Stomach (tissue), 4 donors: ENCODE measurements around the gene PFKFB4.
A peak's percentile ranks its signal among the peaks of the same experiment; 100 is the strongest.

Experiments used
- EP300 ChIP-seq: sonication (generic); formaldehyde crosslinking; IDR thresholded peaks from one replicate; pipeline ENCODE4 v1.6.1; 2017; ENCODE audit warnings: antibody characterized with exemption
- POLR2A ChIP-seq, 4 donors: fragments of 450-650 bp; IDR thresholded peaks; one replicate each; pipeline ENCODE4 v1.6.1; 2016; ENCODE audit warnings: antibody characterized with exemption in 4 of 4, control low read depth in 2 of 4, mild to moderate bottlenecking in 1 of 4, moderate library complexity in 1 of 4
- POLR2AphosphoS5 ChIP-seq, 3 donors: sonication (generic); formaldehyde crosslinking; IDR thresholded peaks; one replicate each; pipeline ENCODE4 v1.6.1; 2016; ENCODE audit warnings: antibody characterized with exemption in 3 of 3
- TF ChIP-seq, protein P1 (sequence below), 7 experiments: fragments of 450-650 bp in 4 of 7; fragments of 200-600 bp in 3 of 7; sonication (generic) in 3 of 7; IDR thresholded peaks; one replicate each; pipeline ENCODE4 v1.5.1; 2016 to 2019; ENCODE audit warnings: antibody characterized with exemption in 7 of 7, control low read depth in 2 of 7, mild to moderate bottlenecking in 1 of 7

DNA sequence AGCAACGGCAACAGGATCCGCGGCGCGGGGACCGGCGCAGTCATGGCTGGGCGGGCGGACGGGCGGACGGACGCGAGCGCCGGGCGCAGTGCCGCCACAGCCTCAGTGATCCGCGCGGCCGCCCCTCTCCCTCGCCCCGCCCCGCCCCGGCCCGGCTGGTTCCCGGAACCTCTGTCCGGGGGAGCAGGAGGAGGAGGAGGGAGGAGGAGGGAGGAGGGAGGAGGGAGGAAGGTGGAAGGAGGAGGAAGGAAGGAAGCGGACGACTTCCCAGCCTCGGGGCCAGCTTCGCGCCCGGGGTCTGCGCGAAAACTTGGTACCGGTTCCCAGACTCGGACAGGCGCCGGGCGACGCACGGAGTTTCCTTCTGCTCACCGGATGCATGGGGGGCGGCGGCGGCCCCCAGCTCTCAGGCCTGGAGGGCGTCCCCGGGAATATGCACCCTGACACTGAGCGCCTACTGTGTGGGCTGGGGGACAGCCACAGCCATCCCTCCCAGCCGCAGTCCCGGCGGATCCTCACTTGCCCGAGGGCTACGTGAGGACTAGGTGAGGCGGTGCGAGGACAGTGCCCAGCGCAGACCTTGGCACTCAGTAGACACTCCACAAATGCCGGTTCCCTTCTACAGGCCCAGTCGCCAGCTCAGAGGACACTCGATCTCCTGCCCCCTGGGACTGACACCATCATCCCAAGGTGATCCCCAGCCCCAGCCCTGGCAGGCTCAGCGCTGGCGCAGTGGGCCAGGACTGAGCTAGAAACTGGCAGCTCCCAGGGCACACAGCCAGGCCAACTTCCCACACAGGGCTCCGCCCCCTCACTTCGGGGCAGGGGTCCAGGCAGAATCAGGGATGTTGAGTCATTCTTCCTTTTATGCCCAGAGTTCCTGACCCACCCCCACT is 52.3 kb downstream of the PFKFB4 start, which contains the start of gene SHISA5:
- TF ChIP-seq, protein P1, sequence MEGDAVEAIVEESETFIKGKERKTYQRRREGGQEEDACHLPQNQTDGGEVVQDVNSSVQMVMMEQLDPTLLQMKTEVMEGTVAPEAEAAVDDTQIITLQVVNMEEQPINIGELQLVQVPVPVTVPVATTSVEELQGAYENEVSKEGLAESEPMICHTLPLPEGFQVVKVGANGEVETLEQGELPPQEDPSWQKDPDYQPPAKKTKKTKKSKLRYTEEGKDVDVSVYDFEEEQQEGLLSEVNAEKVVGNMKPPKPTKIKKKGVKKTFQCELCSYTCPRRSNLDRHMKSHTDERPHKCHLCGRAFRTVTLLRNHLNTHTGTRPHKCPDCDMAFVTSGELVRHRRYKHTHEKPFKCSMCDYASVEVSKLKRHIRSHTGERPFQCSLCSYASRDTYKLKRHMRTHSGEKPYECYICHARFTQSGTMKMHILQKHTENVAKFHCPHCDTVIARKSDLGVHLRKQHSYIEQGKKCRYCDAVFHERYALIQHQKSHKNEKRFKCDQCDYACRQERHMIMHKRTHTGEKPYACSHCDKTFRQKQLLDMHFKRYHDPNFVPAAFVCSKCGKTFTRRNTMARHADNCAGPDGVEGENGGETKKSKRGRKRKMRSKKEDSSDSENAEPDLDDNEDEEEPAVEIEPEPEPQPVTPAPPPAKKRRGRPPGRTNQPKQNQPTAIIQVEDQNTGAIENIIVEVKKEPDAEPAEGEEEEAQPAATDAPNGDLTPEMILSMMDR (IDR thresholded peaks at IDR 0.05) = no peak
- no peak for TF ChIP-seq EP300
- peak in 2 of 3 donors; percentile 45 to 61 for TF ChIP-seq POLR2AphosphoS5 (IDR thresholded peaks at IDR 0.05)
- no peak for TF ChIP-seq POLR2A (IDR thresholded peaks at IDR 0.05)
